Keratinocyte (primary cell): ENCODE measurements around the gene USP4. TPM values are rescaled to one million over a fixed set of nuclear protein-coding genes. Genes with fewer than 3 reads are reported as not detected.
A peak's percentile ranks its signal among the peaks of the same experiment; 100 is the strongest.

ENCODE experiments used
- DNase-seq: peaks from one replicate; pipeline ENCODE4 v3.0.0-alpha.2; 2011; ENCODE audit warnings: low read depth, missing footprints, low spot score
- FAIRE-seq: peaks from 2 replicates; lab custom pipeline; 2011; peaks lifted over from hg19 to GRCh38; lab: Jason Lieb, UNC
- H2AFZ ChIP-seq: 2 replicates; pipeline ENCODE4 v1.6.0; 2012; ENCODE audit warnings: low read length, control low read depth, inconsistent platforms; ENCODE audit not compliant: control insufficient read depth
- H3K27ac ChIP-seq: 2 replicates; pipeline ENCODE4 v1.5.1; 2011; ENCODE audit warnings: low read length; ENCODE audit not compliant: control insufficient read depth, insufficient read depth
- H3K27me3 ChIP-seq: 3 replicates; pipeline ENCODE4 v1.6.0; 2011; ENCODE audit warnings: low read length; ENCODE audit not compliant: control insufficient read depth, insufficient read depth; ENCODE audit errors: extremely low read depth
- H3K36me3 ChIP-seq, 2 experiments: 2 replicates in 1 of 2; 3 replicates in 1 of 2; pipeline ENCODE4 v1.5.1; 2011; ENCODE audit warnings: low read length in 2 of 2, mild to moderate bottlenecking in 1 of 2; ENCODE audit not compliant: control insufficient read depth in 2 of 2, insufficient read depth in 2 of 2; ENCODE audit errors: extremely low read depth in 1 of 2
- H3K4me1 ChIP-seq: 3 replicates; pipeline ENCODE4 v1.5.1; 2011; ENCODE audit warnings: low read length; ENCODE audit not compliant: control insufficient read depth, insufficient read depth; ENCODE audit errors: extremely low read depth
- H3K4me2 ChIP-seq: 3 replicates; pipeline ENCODE4 v1.6.0; 2011; ENCODE audit warnings: low read depth, low read length; ENCODE audit not compliant: control insufficient read depth, insufficient read depth; ENCODE audit errors: extremely low read depth
- H3K4me3 ChIP-seq, 3 experiments: fragments of 200-600 bp in 1 of 3; sonication (generic) in 1 of 3; 2 replicates in 2 of 3; 3 replicates in 1 of 3; pipeline ENCODE4 v1.5.1; 2011 to 2016; ENCODE audit warnings: low read length in 3 of 3, mild to moderate bottlenecking in 3 of 3, control low read depth in 2 of 3, inconsistent platforms in 1 of 3, low read depth in 1 of 3, mixed read lengths in 1 of 3, mixed run types in 1 of 3, moderate library complexity in 1 of 3; ENCODE audit not compliant: control insufficient read depth in 2 of 3, insufficient read depth in 2 of 3; ENCODE audit errors: extremely low read depth in 1 of 3
- H3K79me2 ChIP-seq: 2 replicates; pipeline ENCODE4 v1.6.0; 2012; ENCODE audit warnings: low read length; ENCODE audit not compliant: control insufficient read depth, insufficient read depth
- H3K9ac ChIP-seq: 3 replicates; pipeline ENCODE4 v1.6.0; 2011; ENCODE audit warnings: low read length; ENCODE audit not compliant: control insufficient read depth, insufficient read depth; ENCODE audit errors: extremely low read depth
- H3K9me1 ChIP-seq: 3 replicates; pipeline ENCODE4 v1.6.0; 2011; ENCODE audit warnings: low read length; ENCODE audit not compliant: control insufficient read depth, insufficient read depth; ENCODE audit errors: extremely low read depth
- H3K9me3 ChIP-seq: 2 replicates; pipeline ENCODE4 v1.5.1; 2012; ENCODE audit warnings: low read depth, low read length; ENCODE audit not compliant: control insufficient read depth
- H4K20me1 ChIP-seq: 3 replicates; pipeline ENCODE4 v1.6.0; 2011; ENCODE audit warnings: low read length; ENCODE audit not compliant: control insufficient read depth, insufficient read depth; ENCODE audit errors: extremely low read depth
- CTCF ChIP-seq, 3 experiments: IDR thresholded peaks in 1 of 3; conservative IDR thresholded peaks in 1 of 3; optimal IDR thresholded peaks in 1 of 3; 2 replicates in 2 of 3; 3 replicates in 1 of 3; pipeline versions ENCODE3 to v1.5.1; 2011; ENCODE audit warnings: low read length in 3 of 3, mild to moderate bottlenecking in 3 of 3, moderate library complexity in 2 of 3, control low read depth in 1 of 3, inconsistent platforms in 1 of 3; ENCODE audit not compliant: insufficient read depth in 2 of 3; ENCODE audit errors: extremely low read depth in 1 of 3
- EZH2 ChIP-seq: IDR thresholded peaks from one replicate; pipeline ENCODE4 v1.6.1; 2012; ENCODE audit warnings: inconsistent platforms, mild to moderate bottlenecking, low read length, moderate library complexity
- dilution Hi-C: fragments of 300-500 bp; cut with MboI; formaldehyde crosslinking; loops from one replicate; pipeline ENCODE4 v1.7.0; 2020; ENCODE audit warnings: low sequenced_read_pairs; ENCODE audit not compliant: extremely low pct_ligation_motif_present
- polyA plus RNA-seq, 5 experiments: library from polyadenylated mRNA; depleted of rRNA in 3 of 5; stranded (reverse) in 3 of 5; stranded (forward) in 1 of 5; unstranded in 1 of 5; fragments of >200 nt; gene quantifications; 1 replicate in 1 of 5; 2 replicates in 3 of 5; 3 replicates in 1 of 5; pipeline versions ENCODE4 v1.2.1 to v1.2.3, GENCODE V29; 2011 to 2012; ENCODE audit warnings: missing spikeins in 2 of 5, low read depth in 1 of 5, low replicate concordance in 1 of 5

The USP4 gene
- polyA plus RNA-seq, 1 donor (not counting 4 experiments of a cell fraction or from before 2014, with no cell fraction given), result 47.8 TPM

GRCh38 chr3:49341996-49342395 is 2.1 kb upstream of the USP4 start:
- Histone ChIP-seq H4K20me1 (no peaks in the 10 kb centered on the region), H3K4me2 (no peak overlapping the region), H3K4me3 (no peak overlapping the region), H3K27me3 (no peaks in the 10 kb centered on the region), H3K27ac (no peak overlapping the region), H3K79me2 (peaks cover 36% of the 10 kb centered on the region), H2AFZ (no peak overlapping the region), H3K36me3 (peaks cover 0 to 2% of the 10 kb centered on the region in 2 experiments), H3K9me1 (no peaks in the 10 kb centered on the region), H3K4me1 (peaks cover 18% of the 10 kb centered on the region), H3K9ac (no peak overlapping the region), H3K9me3 (no peaks in the 10 kb centered on the region)
- dilution Hi-C loops, result no loop called here
- FAIRE-seq, result no peak
- no peak for DNase-seq
- TF ChIP-seq EZH2 (no peak), CTCF (optimal IDR thresholded peaks at IDR 0.05 in 1 of 3, IDR thresholded peaks at IDR 0.05 in 1 of 3, conservative IDR thresholded peaks at IDR 0.05 in 1 of 3; ENCODE audit: extremely low read depth in 1 of 3, insufficient read depth in 2 of 3, low read length in 3 of 3) (no peak)

GRCh38 chr3:49339581-49339940 is 292 bp downstream of the USP4 start:
- peak overlapping the region; percentile 76 for H3K27ac ChIP-seq
- no peak for TF ChIP-seq EZH2
- TF ChIP-seq CTCF (optimal IDR thresholded peaks at IDR 0.05 in 1 of 3, IDR thresholded peaks at IDR 0.05 in 1 of 3, conservative IDR thresholded peaks at IDR 0.05 in 1 of 3; ENCODE audit: extremely low read depth in 1 of 3, insufficient read depth in 2 of 3, low read length in 3 of 3), result no peak
- no peak for FAIRE-seq
- peaks cover 7 to 12% of the 10 kb centered on the region in 2 experiments for H3K36me3 ChIP-seq
- H3K4me2 ChIP-seq, result peak overlapping the region; percentile 95
- H3K4me1 ChIP-seq, result peaks cover 10% of the 10 kb centered on the region
- no peak for DNase-seq
- no peaks in the 10 kb centered on the region for H4K20me1 ChIP-seq
- peaks cover 45% of the 10 kb centered on the region for H3K79me2 ChIP-seq
- peak overlapping the region; percentile 93 for H2AFZ ChIP-seq
- peak overlapping the region; percentile 86 for H3K9ac ChIP-seq
- no peaks in the 10 kb centered on the region for H3K9me3 ChIP-seq
- H3K4me3 ChIP-seq, result peak overlapping the region; percentile 90 to 91 (median 90)
- no peaks in the 10 kb centered on the region for H3K27me3 ChIP-seq
- dilution Hi-C loops, result no loop called here
- no peaks in the 10 kb centered on the region for H3K9me1 ChIP-seq
